Erythroblast (primary cell): ENCODE results near the gene MEGF8.

Experiments
- GATA1 ChIP-seq: IDR thresholded peaks from 2 replicates; pipeline ENCODE4 v1.6.1; 2011; ENCODE audit warnings: low read depth, mild to moderate bottlenecking, control low read depth, low read length, moderate library complexity
- POLR2A ChIP-seq: IDR thresholded peaks from 2 replicates; pipeline ENCODE4 v1.6.1; 2011; ENCODE audit warnings: mild to moderate bottlenecking, low read length

DNA sequence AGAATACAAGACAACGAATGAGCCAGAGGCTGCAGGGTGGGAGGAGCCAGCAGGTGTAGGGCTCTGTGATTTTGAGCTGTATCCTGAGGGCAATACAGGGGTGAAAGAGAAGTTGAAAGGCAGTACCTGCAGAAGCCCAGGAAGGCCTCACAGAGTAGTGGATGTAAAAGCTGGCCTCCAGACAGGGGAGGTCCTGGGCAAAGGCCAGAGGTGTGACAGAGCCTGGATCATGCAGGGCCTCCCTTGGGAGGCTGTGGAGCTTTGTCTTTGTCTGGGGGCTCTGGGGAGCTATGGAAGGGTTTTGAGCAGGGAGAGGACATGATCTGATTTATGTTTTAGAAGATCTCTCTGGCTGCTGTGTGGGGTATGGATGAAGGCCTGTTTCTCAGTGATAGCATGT is 2.7 kb downstream of the MEGF8 start:
- TF ChIP-seq GATA1 (no peak), POLR2A (no peak)
